Parathyroid adenoma (tissue), 2 donors: ENCODE measurements around the gene RSPH6A.

Experiments
- H2AFZ ChIP-seq: fragments of 300-600 bp; sonication (generic); one replicate; pipeline ENCODE4 v1.7.0; 2017; ENCODE audit warnings: antibody characterized with exemption, mild to moderate bottlenecking
- H3K27ac ChIP-seq: fragments of 300-600 bp; sonication (generic); one replicate; pipeline ENCODE4 v1.7.0; 2017
- H3K27me3 ChIP-seq: fragments of 300-600 bp; sonication (generic); one replicate; pipeline ENCODE4 v1.7.0; 2017; ENCODE audit warnings: low read length; ENCODE audit not compliant: control insufficient read depth, insufficient read depth
- H3K36me3 ChIP-seq: fragments of 300-600 bp; sonication (generic); one replicate; pipeline ENCODE4 v1.7.0; 2017; ENCODE audit warnings: low read length; ENCODE audit not compliant: control insufficient read depth, insufficient read depth
- H3K4me1 ChIP-seq: fragments of 300-600 bp; sonication (generic); one replicate; pipeline ENCODE4 v1.7.0; 2017; ENCODE audit warnings: control low read depth
- H3K4me2 ChIP-seq: fragments of 300-600 bp; sonication (generic); one replicate; pipeline ENCODE4 v1.7.0; 2017; ENCODE audit warnings: low read length
- H3K4me3 ChIP-seq: fragments of 300-600 bp; sonication (generic); one replicate; pipeline ENCODE4 v1.7.0; 2017; ENCODE audit warnings: low read depth, low read length
- H3K79me2 ChIP-seq: fragments of 300-600 bp; sonication (generic); one replicate; pipeline ENCODE4 v1.7.0; 2017; ENCODE audit warnings: control low read depth
- H3K9ac ChIP-seq: fragments of 300-600 bp; sonication (generic); one replicate; pipeline ENCODE4 v1.7.0; 2017; ENCODE audit warnings: mild to moderate bottlenecking
- H3K9me3 ChIP-seq: fragments of 300-600 bp; sonication (generic); one replicate; pipeline ENCODE4 v1.7.0; 2017; ENCODE audit warnings: low read length; ENCODE audit not compliant: control insufficient read depth
- CTCF ChIP-seq: fragments of 300-600 bp; sonication (generic); IDR thresholded peaks from one replicate; pipeline ENCODE4 v1.7.0; 2017; ENCODE audit warnings: antibody characterized with exemption, mild to moderate bottlenecking
- donor health status: primary hyperparathyroidism.

RSPH6A gene

DNA sequence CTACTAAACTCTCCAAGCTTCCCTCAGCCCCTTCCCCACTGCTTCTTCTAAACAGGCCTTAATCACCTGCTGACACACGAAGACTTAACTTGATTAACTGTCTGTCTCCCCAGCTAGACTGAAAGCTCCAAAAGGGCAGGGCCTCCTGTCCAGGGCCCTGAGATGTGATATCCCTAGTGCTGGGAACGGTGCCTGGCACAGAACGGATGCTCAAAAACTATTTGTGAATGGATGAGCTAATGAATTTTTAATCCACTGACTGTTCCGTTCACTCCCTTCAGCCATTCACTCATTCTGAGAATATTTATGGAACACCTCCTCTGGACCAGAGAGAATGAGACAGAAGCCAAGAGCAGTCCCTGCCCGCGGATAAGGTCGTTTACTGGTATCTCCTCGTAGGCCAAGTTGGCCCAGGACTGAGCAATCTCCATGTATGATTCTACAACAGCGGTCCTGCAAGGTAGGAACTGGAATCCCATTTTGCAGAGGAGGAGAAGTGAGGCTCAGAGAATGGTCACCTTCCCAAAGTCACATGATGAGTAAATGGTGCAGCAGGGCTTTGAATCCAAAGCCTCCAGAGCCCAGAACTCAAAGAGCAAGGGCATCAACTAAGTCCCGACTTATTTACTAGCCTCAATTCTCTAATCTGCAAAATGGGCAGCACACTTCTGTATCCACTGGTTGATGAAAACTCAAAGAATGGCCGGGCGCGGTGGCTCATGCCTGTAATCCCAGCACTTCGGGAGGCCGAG lies 25.9 kb downstream of the RSPH6A start:
- Histone ChIP-seq H3K36me3 (no peaks in the 10 kb centered on the region), H3K27ac (no peak overlapping the region), H3K27me3 (no peaks in the 10 kb centered on the region), H3K4me3 (no peak overlapping the region), H3K79me2 (peaks cover 3% of the 10 kb centered on the region), H3K4me2 (no peak overlapping the region), H3K9me3 (no peaks in the 10 kb centered on the region), H2AFZ (no peak overlapping the region), H3K4me1 (peaks cover 7% of the 10 kb centered on the region), H3K9ac (no peak overlapping the region)
- TF ChIP-seq CTCF = no peak

DNA sequence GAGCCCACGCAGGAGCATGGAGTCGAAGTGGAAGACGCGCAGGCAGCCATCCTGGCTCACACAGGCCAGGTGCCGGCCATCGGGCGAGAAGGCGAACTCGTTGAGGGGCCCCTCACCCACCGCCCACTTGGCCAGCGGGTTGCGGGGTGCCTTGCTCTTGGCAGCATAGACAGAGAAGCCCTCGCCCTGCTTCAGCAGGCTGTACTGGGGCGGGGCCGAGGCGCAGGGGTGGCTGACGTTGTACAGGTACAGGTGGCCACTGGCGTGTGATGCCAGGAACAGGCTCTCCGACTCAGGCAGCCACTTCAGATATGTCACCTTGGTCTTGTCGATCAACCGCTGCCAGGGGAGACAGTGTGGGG lies 28.6 kb downstream of the RSPH6A start:
- Histone ChIP-seq H3K79me2 (no peaks in the 10 kb centered on the region), H3K4me2 (no peak overlapping the region), H3K36me3 (no peaks in the 10 kb centered on the region), H3K27ac (no peak overlapping the region), H3K27me3 (no peaks in the 10 kb centered on the region), H3K4me3 (no peak overlapping the region), H3K9ac (no peak overlapping the region), H3K9me3 (no peaks in the 10 kb centered on the region), H3K4me1 (peaks cover 2% of the 10 kb centered on the region), H2AFZ (no peak overlapping the region)
- TF ChIP-seq CTCF = no peak

- Histone ChIP-seq H3K9me3 (no peaks in the 10 kb centered on the region), H3K27ac (no peak overlapping the region), H3K9ac (no peak overlapping the region), H2AFZ (no peak overlapping the region), H3K4me1 (no peaks in the 10 kb centered on the region), H3K79me2 (no peaks in the 10 kb centered on the region), H3K4me2 (no peak overlapping the region), H3K4me3 (no peak overlapping the region), H3K36me3 (no peaks in the 10 kb centered on the region), H3K27me3 (no peaks in the 10 kb centered on the region)
- TF ChIP-seq CTCF = no peak
Observed at GRCh38 chr19:45785781-45786532, 29.2 kb downstream of the RSPH6A start.

- no peak for TF ChIP-seq CTCF
- Histone ChIP-seq H3K36me3 (no peaks in the 10 kb centered on the region), H3K9ac (no peak overlapping the region), H3K27me3 (no peaks in the 10 kb centered on the region), H3K9me3 (no peaks in the 10 kb centered on the region), H2AFZ (no peak overlapping the region), H3K4me1 (peaks cover 5% of the 10 kb centered on the region), H3K4me3 (no peak overlapping the region), H3K79me2 (peaks cover 2% of the 10 kb centered on the region), H3K27ac (no peak overlapping the region), H3K4me2 (no peak overlapping the region)
Observed at GRCh38 chr19:45785097-45785496, 30.0 kb downstream of the RSPH6A start.
